GM12878 (cell line): ENCODE measurements around the gene ETNPPL. TPM values are rescaled to one million over a fixed set of nuclear protein-coding genes. Genes with fewer than 3 reads are reported as not detected.

Experiments used
- ATAC-seq: fragments of 200-7000 bp; cut with Tn5 transposase; 3 replicates; pipeline ENCODE4 v1.9.1; 2020; ENCODE audit warnings: mild to moderate bottlenecking, moderate library complexity
- BruUV-seq: library from RNA; stranded (reverse); fragments of 400-500 nt; replicated peaks from 2 replicates; lab custom pipeline; 2021; lab: Mats Ljungman, UMichigan
- CTCF ChIA-PET: fragments of 300-600 bp; sonication (Branson Sonifier 250); formaldehyde crosslinking; extraction: SDS; loops from one replicate; lab custom pipeline; 2021; ENCODE audit warnings: inconsistent platforms; lab: Yijun Ruan, JAX
- POLR2A ChIA-PET: fragments of 350-600 bp; formaldehyde crosslinking; extraction: SDS; loops from one replicate; lab custom pipeline; 2021; ENCODE audit warnings: inconsistent platforms; lab: Charles Lee
- RAD21 ChIA-PET: fragments of 300-600 bp; sonication (Branson Sonifier 250); formaldehyde crosslinking; loops from one replicate; lab custom pipeline; 2023; ENCODE audit warnings: antibody characterized with exemption; ENCODE audit not compliant: unreplicated experiment; lab: Charles Lee
- SMC1A ChIA-PET: fragments of 300-600 bp; sonication (Branson Sonifier 250); formaldehyde crosslinking; loops from one replicate; lab custom pipeline; 2023; ENCODE audit not compliant: unreplicated experiment, uncharacterized antibody; lab: Charles Lee
- DNase-seq: peaks from one replicate; pipeline ENCODE4 v3.0.0-alpha.2; 2011; ENCODE audit warnings: low read depth, low spot score
- FAIRE-seq: peaks from 3 replicates; lab custom pipeline; 2011; peaks lifted over from hg19 to GRCh38; lab: Jason Lieb, UNC
- H2AFZ ChIP-seq: 2 replicates; pipeline ENCODE4 v1.6.0; 2011; ENCODE audit warnings: low read depth, low read length, control low read depth; ENCODE audit not compliant: control insufficient read depth
- H3K27ac ChIP-seq: 2 replicates; pipeline ENCODE4 v1.5.1; 2011; ENCODE audit warnings: control low read depth; ENCODE audit not compliant: control insufficient read depth, insufficient read depth
- H3K27me3 ChIP-seq, 2 experiments: replicated peaks in 1 of 2; 2 replicates each; pipeline versions ENCODE4 v1.6.0 to v1.6.1; 2011; ENCODE audit warnings: low read length in 1 of 2; ENCODE audit not compliant: control insufficient read depth in 2 of 2, insufficient read depth in 2 of 2
- H3K36me3 ChIP-seq, 2 experiments: 2 replicates each; pipeline ENCODE4 v1.5.1; 2011; ENCODE audit warnings: low read length in 1 of 2; ENCODE audit not compliant: control insufficient read depth in 2 of 2, insufficient read depth in 2 of 2
- H3K4me1 ChIP-seq: 2 replicates; pipeline ENCODE4 v1.6.1; 2011; ENCODE audit warnings: mild to moderate bottlenecking, low read length, moderate library complexity, mixed read lengths; ENCODE audit not compliant: control insufficient read depth, insufficient read depth
- H3K4me2 ChIP-seq: 2 replicates; pipeline ENCODE4 v1.6.0; 2011; ENCODE audit warnings: control low read depth; ENCODE audit not compliant: control insufficient read depth, insufficient read depth
- H3K4me3 ChIP-seq: fragments of 200-600 bp; sonication (generic); 2 replicates; pipeline ENCODE4 v1.5.1; 2016
- H3K79me2 ChIP-seq: 2 replicates; pipeline ENCODE4 v1.6.0; 2011; ENCODE audit warnings: low read length; ENCODE audit not compliant: control insufficient read depth, insufficient read depth
- H3K9ac ChIP-seq: 2 replicates; pipeline ENCODE4 v1.8.0; 2011; ENCODE audit warnings: low read length, control low read depth, mixed read lengths; ENCODE audit not compliant: control insufficient read depth, insufficient read depth
- H3K9me3 ChIP-seq: replicated peaks from 3 replicates; pipeline ENCODE4 v1.5.1; 2011; ENCODE audit warnings: mild to moderate bottlenecking, low read length; ENCODE audit not compliant: control insufficient read depth, insufficient read depth
- H4K20me1 ChIP-seq: 2 replicates; pipeline ENCODE4 v1.6.0; 2011; ENCODE audit not compliant: control insufficient read depth, insufficient read depth
- CBX3 ChIP-seq: fragments of 200-600 bp; sonication (generic); IDR thresholded peaks from 2 replicates; pipeline ENCODE4 v1.6.1; 2016; ENCODE audit warnings: low read depth, borderline replicate concordance
- EGR1 ChIP-seq, 2 experiments: IDR thresholded peaks; 1 replicate in 1 of 2; 2 replicates in 1 of 2; pipeline ENCODE4 v1.6.1; 2011 to 2012; ENCODE audit warnings: low read depth in 2 of 2, low read length in 2 of 2, borderline replicate concordance in 1 of 2, mild to moderate bottlenecking in 1 of 2, moderate library complexity in 1 of 2
- ESRRA ChIP-seq: IDR thresholded peaks from 2 replicates; pipeline ENCODE4 v1.6.1; 2012; ENCODE audit warnings: mild to moderate bottlenecking, low read length, improper control_type of control experiment
- GATAD2B ChIP-seq: fragments of 450-650 bp; conservative IDR thresholded peaks from 2 replicates; pipeline ENCODE4 v1.6.1; 2017; ENCODE audit warnings: low read depth, mild to moderate bottlenecking, moderate library complexity
- HDAC2 ChIP-seq: fragments of 200-600 bp; sonication (generic); IDR thresholded peaks from 2 replicates; pipeline ENCODE4 v1.6.1; 2017
- HDAC6 ChIP-seq: fragments of 200-600 bp; sonication (generic); IDR thresholded peaks from one replicate; pipeline ENCODE4 v1.8.0; 2017; ENCODE audit warnings: antibody characterized with exemption; ENCODE audit not compliant: unreplicated experiment
- HDGF ChIP-seq: fragments of 450-650 bp; IDR thresholded peaks from 2 replicates; pipeline ENCODE4 v1.6.1; 2016; ENCODE audit warnings: antibody characterized with exemption
- JUNB ChIP-seq: IDR thresholded peaks from 2 replicates; pipeline ENCODE4 v1.6.1; 2016; ENCODE audit warnings: antibody characterized with exemption, mild to moderate bottlenecking
- JUND ChIP-seq: IDR thresholded peaks from 2 replicates; pipeline ENCODE4 v1.6.1; 2012; ENCODE audit warnings: low read depth, mild to moderate bottlenecking, low read length, improper control_type of control experiment, moderate library complexity
- MEF2A ChIP-seq: IDR thresholded peaks from 2 replicates; pipeline ENCODE4 v1.6.1; 2011; ENCODE audit warnings: low read depth, mild to moderate bottlenecking, low read length, moderate library complexity; ENCODE audit not compliant: insufficient read depth
- POLR2A ChIP-seq: IDR thresholded peaks from 2 replicates; pipeline ENCODE4 v1.6.1; 2011; ENCODE audit warnings: low read depth, mild to moderate bottlenecking, low read length
- RAD21 ChIP-seq: IDR thresholded peaks from 2 replicates; pipeline ENCODE4 v1.6.1; 2011; ENCODE audit warnings: mild to moderate bottlenecking, low read depth, low read length, moderate library complexity; ENCODE audit not compliant: insufficient read depth
- RELA ChIP-seq: fragments of 450-650 bp; IDR thresholded peaks from 2 replicates; pipeline ENCODE4 v1.8.0; 2014; ENCODE audit warnings: borderline replicate concordance; ENCODE audit not compliant: partially characterized antibody
- RUNX3 ChIP-seq: IDR thresholded peaks from 2 replicates; pipeline ENCODE4 v1.6.1; 2012; ENCODE audit warnings: low read length, inconsistent platforms
- SMAD1 ChIP-seq: fragments of 450-650 bp; IDR thresholded peaks from 2 replicates; pipeline ENCODE4 v1.6.1; 2018; ENCODE audit warnings: mild to moderate bottlenecking, low read depth; ENCODE audit not compliant: partially characterized antibody
- SMAD5 ChIP-seq: IDR thresholded peaks from 2 replicates; pipeline ENCODE4 v1.6.1; 2016; ENCODE audit warnings: antibody characterized with exemption, low read depth
- SRF ChIP-seq, 2 experiments: IDR thresholded peaks; 2 replicates each; pipeline ENCODE4 v1.6.1; 2011; ENCODE audit warnings: low read depth in 2 of 2, low read length in 2 of 2, mild to moderate bottlenecking in 1 of 2, moderate library complexity in 1 of 2
- USF1 ChIP-seq: IDR thresholded peaks from 2 replicates; pipeline ENCODE4 v1.6.1; 2011; ENCODE audit warnings: borderline replicate concordance, low read depth, mild to moderate bottlenecking, moderate library complexity, mixed read lengths, low read length; ENCODE audit not compliant: insufficient read depth; ENCODE audit errors: extremely low read length
- ZNF592 ChIP-seq: fragments of 450-650 bp; IDR thresholded peaks from 2 replicates; pipeline ENCODE4 v1.6.1; 2017; ENCODE audit warnings: mild to moderate bottlenecking, moderate library complexity
- WGBS: methylation state at CpG from one replicate; pipeline ENCODE4 v1.1.6; 2016; ENCODE audit warnings: low lambda C conversion rate; ENCODE audit not compliant: insufficient replicate concordance, insufficient coverage; ENCODE audit errors: missing lambda C conversion rate; 5-methylcytosine and 5-hydroxymethylcytosine counted together
- in situ Hi-C: fragments of 300-500 bp; cut with MboI; formaldehyde crosslinking; loops from 9 replicates; pipeline ENCODE4 v1.14.3; 2018; ENCODE audit warnings: mixed read lengths
- intact Hi-C: fragments of 100-400 bp; cut with micrococcal nuclease; formaldehyde crosslinking; loops from one replicate; pipeline ENCODE4 v1.14.2; 2022; ENCODE audit not compliant: unreplicated experiment
- polyA plus RNA-seq, 11 experiments: library from polyadenylated mRNA; depleted of rRNA in 4 of 11; unstranded in 6 of 11; stranded (reverse) in 5 of 11; fragments of >200 nt; fragmentation: Nextera tagmentation in 4 of 11; fragmentation: Illumina TruSeq in 1 of 11; extraction: Ambion mirVana in 4 of 11; extraction: Trizol in 1 of 11; gene quantifications; 1 replicate in 1 of 11; 2 replicates in 10 of 11; pipeline versions ENCODE4 v1.2.1 to v1.2.3, GENCODE V29; 2011 to 2016; ENCODE audit warnings: inconsistent platforms in 2 of 11, missing spikeins in 2 of 11, low read depth in 1 of 11
- total RNA-seq, 4 experiments: library from RNA; depleted of rRNA in 3 of 4; stranded (reverse); fragments of >200 nt in 3 of 4; fragmentation: Illumina TruSeq in 1 of 4; extraction: Trizol in 1 of 4; gene quantifications; 2 replicates each; pipeline versions ENCODE4 v1.2.1 to v1.2.3, GENCODE V29; 2013 to 2021

Gene ETNPPL
- total and polyA plus RNA-seq, 10 of the 15 experiments (the other 5 are each of a cell fraction or from before 2014, with no cell fraction given): not detected

DNA sequence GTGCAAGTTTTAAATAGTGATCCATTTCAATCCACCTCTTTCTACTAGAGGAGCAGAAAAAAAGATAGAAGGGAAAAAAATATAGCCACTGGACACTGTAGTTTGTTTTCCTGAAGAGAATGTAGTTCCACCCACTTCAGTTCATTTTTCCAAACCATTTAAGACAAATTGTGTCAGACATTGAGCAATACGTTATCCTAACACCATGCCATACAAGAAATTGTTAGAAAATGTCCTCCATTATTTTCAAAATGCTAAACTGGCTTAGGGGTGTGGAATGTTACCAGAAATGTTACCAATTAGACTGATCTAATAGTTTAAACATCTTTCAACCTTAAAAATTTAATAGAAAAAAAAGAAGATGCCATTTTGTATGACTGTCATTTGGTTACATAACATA is 48.6 kb upstream of the ETNPPL start:
- TF ChIP-seq MEF2A (no peak), GATAD2B (no peak), ESRRA (no peak), HDGF (no peak), EGR1 (IDR thresholded peaks at IDR 0.05; ENCODE audit: borderline replicate concordance in 1 of 2, low read depth in 2 of 2, low read length in 2 of 2) (no peak), RUNX3 (no peak), JUND (no peak), JUNB (no peak), POLR2A (no peak), ZNF592 (no peak), CBX3 (no peak), SMAD1 (no peak), USF1 (no peak), HDAC2 (no peak), RELA (no peak), RAD21 (no peak), SMAD5 (no peak), HDAC6 (no peak), SRF (IDR thresholded peaks at IDR 0.05; ENCODE audit: low read depth in 2 of 2, low read length in 2 of 2) (no peak)
- Histone ChIP-seq H3K36me3 (no peaks in the 10 kb centered on the region), H3K4me2 (no peak overlapping the region), H3K9me3 (no peaks in the 10 kb centered on the region), H4K20me1 (no peaks in the 10 kb centered on the region), H3K9ac (no peak overlapping the region), H3K27ac (no peak overlapping the region), H3K79me2 (no peaks in the 10 kb centered on the region), H3K4me3 (no peak overlapping the region), H2AFZ (no peak overlapping the region), H3K4me1 (no peaks in the 10 kb centered on the region), H3K27me3 (peaks cover 1 to 2% of the 10 kb centered on the region in 2 experiments; a peak in 1 of 4 replicates)
- POLR2A ChIA-PET: no interaction called here
- ATAC-seq (no peak), DNase-seq (no peak), FAIRE-seq (no peak)
- CTCF ChIA-PET: no interaction called here
- intact Hi-C loops (no loop called here), in situ Hi-C loops (no loop called here)
- RAD21 ChIA-PET: no interaction called here
- 0% methylated on average over 1 of the region's 1 CpG for WGBS
- no TSS peak for BruUV-seq
- SMC1A ChIA-PET: no interaction called here
